SK-N-MC (cell line): ENCODE results near the gene OLFML3.

ENCODE experiments used
- EZH2 ChIP-seq: fragments of 200-600 bp; sonication (generic); IDR thresholded peaks from one replicate; pipeline ENCODE4 v1.6.1; 2017; ENCODE audit warnings: antibody characterized with exemption
- POLR2AphosphoS5 ChIP-seq: IDR thresholded peaks from 2 replicates; pipeline ENCODE4 v1.6.1; 2012; ENCODE audit warnings: mild to moderate bottlenecking, low read depth, low read length, borderline replicate concordance

GRCh38 chr1:113931451-113931851 is 47.8 kb upstream of the OLFML3 start:
- TF ChIP-seq EZH2 (no peak), POLR2AphosphoS5 (no peak)
